HCT116 (cell line): ENCODE results near the gene TCF7L1. TPM values are rescaled to one million over a fixed set of nuclear protein-coding genes. Genes with fewer than 3 reads are reported as not detected.
"Not testable (repeated sequence)": the region's sequence is repeated elsewhere in the genome, so short reads cannot be mapped to it uniquely, and the experiment has no call there.

Experiments used
- ATAC-seq: fragments of 200-7000 bp; cut with Tn5 transposase; 2 replicates; pipeline ENCODE4 v1.9.1; 2020; ENCODE audit warnings: mild to moderate bottlenecking, moderate library complexity
- BruUV-seq: library from RNA; stranded (reverse); fragments of 400-500 nt; replicated peaks from 2 replicates; lab custom pipeline; 2021; lab: Mats Ljungman, UMichigan
- CTCF ChIA-PET: fragments of 300-600 bp; sonication (Branson Sonifier 250); formaldehyde crosslinking; loops from one replicate; lab custom pipeline; 2021; ENCODE audit warnings: antibody characterized with exemption; lab: Charles Lee
- POLR2A ChIA-PET: fragments of 300-600, 350-600 bp; sonication (Branson Sonifier 250); formaldehyde crosslinking; loops from one replicate; lab custom pipeline; 2021; ENCODE audit warnings: antibody characterized with exemption; lab: Charles Lee
- RAD21 ChIA-PET, 2 experiments: fragments of 300-600 bp; sonication (Branson Sonifier 250); formaldehyde crosslinking; loops; one replicate each; lab custom pipeline; 2023; ENCODE audit warnings: low total read pairs in 2 of 2; ENCODE audit not compliant: uncharacterized antibody in 2 of 2, unreplicated experiment in 2 of 2, low non-redundant PET in 1 of 2; lab: Charles Lee
- DNase-seq: peaks from one replicate; pipeline ENCODE4 v3.0.0-alpha.2; 2010; ENCODE audit warnings: low read depth, low spot score
- H2AFZ ChIP-seq: fragments of 200-600 bp; shearing (Covaris generic), sonication (generic); 2 replicates; pipeline ENCODE4 v1.6.1; 2017; ENCODE audit warnings: low read depth, mixed run types, mixed read lengths, antibody characterized with exemption, low read length; ENCODE audit not compliant: poor library complexity, severe bottlenecking
- H3K27ac ChIP-seq: 2 replicates; pipeline ENCODE4 v1.5.1; 2012; ENCODE audit warnings: low read depth, low read length
- H3K27me3 ChIP-seq: fragments of 200-600 bp; sonication (generic); 2 replicates; pipeline ENCODE4 v1.6.1; 2016; ENCODE audit warnings: mixed run types, low read length, mixed read lengths; ENCODE audit not compliant: insufficient read depth
- H3K36me3 ChIP-seq, 2 experiments: fragments of 200-500 bp in 1 of 2; fragments of 200-600 bp in 1 of 2; sonication (Bioruptor generic) in 1 of 2; sonication (generic) in 1 of 2; 2 replicates each; pipeline versions ENCODE4 v1.5.1 to v1.6.1; 2014 to 2016; ENCODE audit warnings: low read length in 2 of 2, inconsistent platforms in 1 of 2, mixed read lengths in 1 of 2, mixed run types in 1 of 2; ENCODE audit not compliant: insufficient read depth in 2 of 2, control insufficient read depth in 1 of 2
- H3K4me1 ChIP-seq, 2 experiments: fragments of 200-600 bp in 1 of 2; sonication (generic) in 1 of 2; 2 replicates each; pipeline versions ENCODE4 v1.5.1 to v1.6.1; 2012 to 2017; ENCODE audit warnings: low read length in 2 of 2, inconsistent platforms in 1 of 2, mild to moderate bottlenecking in 1 of 2, mixed read lengths in 1 of 2, mixed run types in 1 of 2, moderate library complexity in 1 of 2; ENCODE audit not compliant: insufficient read depth in 2 of 2, control insufficient read depth in 1 of 2
- H3K4me2 ChIP-seq: fragments of 200-600 bp; sonication (generic); 2 replicates; pipeline ENCODE4 v1.6.1; 2017; ENCODE audit warnings: mixed run types, low read length, mixed read lengths
- H3K4me3 ChIP-seq, 2 experiments: fragments of 200-600 bp in 1 of 2; sonication (generic) in 1 of 2; replicated peaks in 1 of 2; 2 replicates each; pipeline ENCODE4 v1.5.1; 2011 to 2016; ENCODE audit warnings: low read length in 2 of 2, control low read depth in 1 of 2, low read depth in 1 of 2, mild to moderate bottlenecking in 1 of 2, mixed read lengths in 1 of 2, mixed run types in 1 of 2
- H3K79me2 ChIP-seq: fragments of 200-600 bp; sonication (generic); 2 replicates; pipeline ENCODE4 v1.6.1; 2017; ENCODE audit warnings: mild to moderate bottlenecking, mixed run types, low read length, moderate library complexity, mixed read lengths; ENCODE audit not compliant: insufficient read depth
- H3K9ac ChIP-seq: fragments of 200-600 bp; sonication (generic); 2 replicates; pipeline ENCODE4 v1.6.1; 2016; ENCODE audit warnings: low read length, mixed read lengths
- H3K9me2 ChIP-seq: fragments of 200-600 bp; sonication (generic), shearing (Covaris generic); 2 replicates; pipeline ENCODE4 v1.6.1; 2017; ENCODE audit warnings: mixed run types, mild to moderate bottlenecking, moderate library complexity; ENCODE audit not compliant: insufficient read depth
- H3K9me3 ChIP-seq, 2 experiments: fragments of 200-500 bp in 1 of 2; fragments of 200-600 bp in 1 of 2; sonication (Bioruptor generic) in 1 of 2; sonication (generic) in 1 of 2; 2 replicates each; pipeline ENCODE4 v1.6.1; 2014 to 2017; ENCODE audit warnings: low read length in 2 of 2, mixed read lengths in 2 of 2, inconsistent platforms in 1 of 2, low read depth in 1 of 2, mild to moderate bottlenecking in 1 of 2, mixed run types in 1 of 2, moderate library complexity in 1 of 2; ENCODE audit not compliant: control insufficient read depth in 1 of 2, insufficient read depth in 1 of 2
- H4K20me1 ChIP-seq: fragments of 200-600 bp; sonication (generic), shearing (Covaris generic); 2 replicates; pipeline ENCODE4 v1.6.1; 2017; ENCODE audit warnings: mixed run types, mild to moderate bottlenecking, moderate library complexity; ENCODE audit not compliant: insufficient read depth
- ATF3 ChIP-seq: IDR thresholded peaks from 2 replicates; pipeline ENCODE4 v1.6.1; 2012
- CBX3 ChIP-seq: IDR thresholded peaks from 2 replicates; pipeline ENCODE4 v1.6.1; 2012; ENCODE audit warnings: low read depth
- CEBPB ChIP-seq: IDR thresholded peaks from 2 replicates; pipeline ENCODE4 v1.6.1; 2012; ENCODE audit warnings: low read depth
- CTCF ChIP-seq, 3 experiments: fragments of 200-600 bp in 1 of 3; sonication (generic) in 1 of 3; IDR thresholded peaks in 2 of 3; conservative IDR thresholded peaks in 1 of 3; 2 replicates each; pipeline ENCODE4 v1.5.1; 2012 to 2017; ENCODE audit warnings: low read depth in 2 of 3, low read length in 2 of 3, antibody characterized with exemption in 1 of 3, borderline replicate concordance in 1 of 3, control low read depth in 1 of 3, mild to moderate bottlenecking in 1 of 3, mixed read lengths in 1 of 3, mixed run types in 1 of 3, moderate library complexity in 1 of 3; ENCODE audit not compliant: insufficient read depth in 1 of 3
- EGR1 ChIP-seq: IDR thresholded peaks from 2 replicates; pipeline ENCODE4 v1.6.1; 2012; ENCODE audit warnings: low read depth
- EZH2 ChIP-seq: fragments of 200-600 bp; sonication (generic); IDR thresholded peaks from 2 replicates; pipeline ENCODE4 v1.6.1; 2017; ENCODE audit warnings: antibody characterized with exemption, mixed run types
- EZH2phosphoT487 ChIP-seq: fragments of 200-600 bp; IDR thresholded peaks from 2 replicates; pipeline ENCODE4 v1.6.1; 2018; ENCODE audit warnings: antibody characterized with exemption, borderline replicate concordance
- POLR2A ChIP-seq: IDR thresholded peaks from 2 replicates; pipeline ENCODE4 v1.7.0; 2011; ENCODE audit warnings: borderline replicate concordance; ENCODE audit not compliant: insufficient read depth, insufficient read length; ENCODE audit errors: extremely low read depth
- POLR2AphosphoS5 ChIP-seq: IDR thresholded peaks from 2 replicates; pipeline ENCODE4 v1.6.1; 2011; ENCODE audit warnings: mild to moderate bottlenecking, low read depth, low read length, moderate library complexity
- RAD21 ChIP-seq: IDR thresholded peaks from 2 replicates; pipeline ENCODE4 v1.6.1; 2012; ENCODE audit warnings: low read depth, mild to moderate bottlenecking
- REST ChIP-seq: IDR thresholded peaks from 2 replicates; pipeline ENCODE4 v1.6.1; 2012; ENCODE audit warnings: low read depth
- SIN3A ChIP-seq: IDR thresholded peaks from 2 replicates; pipeline ENCODE4 v1.6.1; 2012; ENCODE audit warnings: low read depth
- SP1 ChIP-seq: IDR thresholded peaks from 2 replicates; pipeline ENCODE4 v1.6.1; 2012; ENCODE audit warnings: low read depth
- TCF7L2 ChIP-seq: IDR thresholded peaks from 2 replicates; pipeline ENCODE4 v1.7.0; 2011; ENCODE audit warnings: borderline replicate concordance, inconsistent platforms; ENCODE audit not compliant: insufficient read depth, insufficient read length; ENCODE audit errors: extremely low read depth
- YY1 ChIP-seq: IDR thresholded peaks from 2 replicates; pipeline ENCODE4 v1.6.1; 2011; ENCODE audit warnings: low read length, low read depth, moderate library complexity, mild to moderate bottlenecking; ENCODE audit not compliant: insufficient replicate concordance; ENCODE audit errors: extremely low read depth
- ZFX ChIP-seq: fragments of 450-650 bp; IDR thresholded peaks from 2 replicates; pipeline ENCODE4 v1.6.1; 2017
- ZNF274 ChIP-seq: fragments of 200-500 bp; sonication (Bioruptor generic); IDR thresholded peaks from 2 replicates; pipeline ENCODE4 v1.6.1; 2014; ENCODE audit warnings: mild to moderate bottlenecking, low read depth, low read length, inconsistent platforms
- intact Hi-C: fragments of 100-400 bp; cut with micrococcal nuclease; formaldehyde crosslinking; loops from 2 replicates; pipeline ENCODE4 v1.10.0; 2022
- total RNA-seq: library from RNA; stranded (reverse); gene quantifications from one replicate; pipeline ENCODE4 v1.2.1, GENCODE V29; 2021; ENCODE audit not compliant: unreplicated experiment

The TCF7L1 gene
- total RNA-seq, 1 experiment from 2014 or later, result 10.3 TPM

DNA sequence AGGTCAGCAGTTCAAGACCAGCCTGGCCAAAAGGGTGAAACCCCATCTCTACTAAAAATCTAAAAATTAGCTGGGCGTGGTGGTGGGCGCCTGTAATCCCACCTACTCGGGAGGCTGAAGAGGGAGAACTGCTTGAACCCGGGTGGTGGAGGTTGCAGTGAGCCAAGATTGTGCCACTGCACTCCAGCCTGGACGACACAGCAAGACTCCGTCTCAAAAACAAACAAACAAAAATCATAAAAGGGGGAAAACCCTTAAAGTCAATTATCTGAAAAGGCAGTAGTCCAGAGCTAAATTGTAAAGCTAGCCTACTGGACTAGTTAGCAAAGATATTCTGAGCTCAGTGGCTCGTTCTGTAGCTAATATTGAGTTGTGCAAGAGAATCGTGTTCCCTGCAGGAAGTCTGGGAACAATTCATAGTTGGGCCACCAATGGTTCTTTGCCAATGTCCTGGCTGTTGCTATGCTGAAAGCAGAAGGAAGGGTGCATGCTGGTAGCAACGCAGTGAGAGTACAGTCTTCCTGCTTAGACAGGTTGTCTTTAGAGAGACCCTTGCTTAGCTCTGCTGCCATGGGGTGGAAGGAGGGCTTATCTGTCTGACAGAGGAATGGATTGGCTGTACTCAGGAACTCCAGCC, 190.3 kb downstream of the TCF7L1 start:
- peaks cover 85% of the 10 kb centered on the region for H3K79me2 ChIP-seq
- TF ChIP-seq SIN3A (no peak), RAD21 (no peak), REST (no peak), EZH2phosphoT487 (no peak), TCF7L2 (no peak), POLR2AphosphoS5 (no peak), POLR2A (no peak), ZFX (no peak), ZNF274 (no peak), CBX3 (no peak), EGR1 (no peak), SP1 (no peak), CEBPB (no peak), YY1 (no peak), CTCF (IDR thresholded peaks at IDR 0.05 in 2 of 3, conservative IDR thresholded peaks at IDR 0.05 in 1 of 3; ENCODE audit: borderline replicate concordance in 1 of 3, insufficient read depth in 1 of 3, low read depth in 2 of 3, low read length in 2 of 3) (no peak), EZH2 (no peak), ATF3 (no peak)
- H3K4me2 ChIP-seq, result no peak overlapping the region
- peaks cover 8 to 16% of the 10 kb centered on the region in 2 experiments for H3K4me1 ChIP-seq
- no peaks in the 10 kb centered on the region for H3K9me3 ChIP-seq
- no peak overlapping the region for H3K27ac ChIP-seq
- no peak for ATAC-seq
- no peaks in the 10 kb centered on the region for H3K27me3 ChIP-seq
- intact Hi-C loops, result loop anchor here (10.0 kb wide), 1 partner anchor 231 kb away; no protein-coding TSS in a partner anchor
- CTCF ChIA-PET, result no interaction called here
- H2AFZ ChIP-seq, result no peak overlapping the region
- H3K36me3 ChIP-seq, result peaks cover 45 to 60% of the 10 kb centered on the region in 2 experiments
- RAD21 ChIA-PET, result no interaction called here
- DNase-seq, result no peak
- H3K9ac ChIP-seq, result no peak overlapping the region
- no peaks in the 10 kb centered on the region for H3K9me2 ChIP-seq
- H3K4me3 ChIP-seq, result no peak overlapping the region
- POLR2A ChIA-PET, result no interaction called here
- BruUV-seq, result no TSS peak
- H4K20me1 ChIP-seq, result peaks cover 5% of the 10 kb centered on the region; the same call in 1 of the 2 replicates

- DNase-seq, POLR2A ChIA-PET, H3K4me2 ChIP-seq, RAD21 ChIA-PET, H2AFZ ChIP-seq, H4K20me1 ChIP-seq, H3K27ac ChIP-seq, H3K4me3 ChIP-seq, ATAC-seq, H3K9ac ChIP-seq, H3K27me3 ChIP-seq, H3K9me2 ChIP-seq, H3K9me3 ChIP-seq, BruUV-seq, CTCF ChIA-PET: not testable (repeated sequence)
- H3K36me3 ChIP-seq, result peaks cover 45 to 57% of the 10 kb centered on the region in 2 experiments
- H3K4me1 ChIP-seq, result peaks cover 9 to 21% of the 10 kb centered on the region in 2 experiments
- intact Hi-C loops, result loop anchor here (10.0 kb wide), 1 partner anchor 231 kb away; no protein-coding TSS in a partner anchor
- peaks cover 80% of the 10 kb centered on the region for H3K79me2 ChIP-seq
Observed at GRCh38 chr2:85323988-85324367, 190.8 kb downstream of the TCF7L1 start.
